NK-92 (cell line): ENCODE results near the gene EHD1.

Source experiments
- DNase-seq: peaks from one replicate; lab custom pipeline; 2025; ENCODE audit not compliant: unreplicated experiment; lab: John Stamatoyannopoulos, UW

The EHD1 gene

GRCh38 chr11:64845129-64845775, 33.2 kb downstream of the EHD1 start:
- DNase-seq, result no peak

GRCh38 chr11:64844330-64845128, 33.9 kb downstream of the EHD1 start, which contains the start of gene CDC42BPG:
Gene CDC42BPG (minus strand): TSS chr11:64844653. CDS start chr11:64844569, 84 bp downstream.
- no peak for DNase-seq

- no peak for DNase-seq
These were observed 34.6 kb downstream of the EHD1 start for GRCh38 chr11:64843686-64844329.

- no peak for DNase-seq
These were observed 35.4 kb downstream of the EHD1 start for GRCh38 chr11:64842851-64843685.

- no peak for DNase-seq
These were observed 36.1 kb downstream of the EHD1 start for GRCh38 chr11:64842366-64842759.

GRCh38 chr11:64841592-64842365, 36.6 kb downstream of the EHD1 start:
- DNase-seq, result no peak

- DNase-seq, result no peak
These were observed 38.3 kb downstream of the EHD1 start for GRCh38 chr11:64839887-64840782.

- DNase-seq, result no peak
These were observed 39.1 kb downstream of the EHD1 start for GRCh38 chr11:64839335-64839734.

- no peak for DNase-seq
These were observed 39.7 kb downstream of the EHD1 start for GRCh38 chr11:64838600-64839334.

- no peak for DNase-seq
These were observed 40.5 kb downstream of the EHD1 start for GRCh38 chr11:64837887-64838351.

- no peak for DNase-seq
These were observed 41.9 kb downstream of the EHD1 start for GRCh38 chr11:64836448-64837072.

GRCh38 chr11:64835616-64836447, 42.6 kb downstream of the EHD1 start:
- no peak for DNase-seq

- DNase-seq, result no peak
These were observed 43.5 kb downstream of the EHD1 start for GRCh38 chr11:64834723-64835615.

GRCh38 chr11:64834031-64834722, 44.2 kb downstream of the EHD1 start:
- DNase-seq, result no peak

- DNase-seq, result no peak
These were observed 44.9 kb downstream of the EHD1 start for GRCh38 chr11:64833509-64833908.

GRCh38 chr11:64833198-64833502, 45.3 kb downstream of the EHD1 start:
- DNase-seq, result no peak
